PC-3 (cell line): ENCODE measurements around the gene FBXO17.

Source experiments
- CTCF ChIP-seq: fragments of 300-600 bp; sonication (generic); conservative IDR thresholded peaks from 2 replicates; pipeline ENCODE4 v1.5.1; 2017; ENCODE audit warnings: antibody characterized with exemption, low read depth, mild to moderate bottlenecking, low read length
- EZH2 ChIP-seq: fragments of 300-600 bp; sonication (generic); IDR thresholded peaks from one replicate; pipeline ENCODE4 v1.6.1; 2017; ENCODE audit warnings: antibody characterized with exemption, mild to moderate bottlenecking, low read length; ENCODE audit not compliant: unreplicated experiment
- EZH2phosphoT487 ChIP-seq: fragments of 300-600 bp; sonication (generic); IDR thresholded peaks from 2 replicates; pipeline ENCODE4 v1.6.1; 2018; ENCODE audit warnings: mild to moderate bottlenecking, antibody characterized with exemption, low read length, borderline replicate concordance

- no peak for TF ChIP-seq CTCF
- no peak for TF ChIP-seq EZH2
- TF ChIP-seq EZH2phosphoT487, result no peak
Measured at GRCh38 chr19:38941979-38942378, 33.6 kb downstream of the FBXO17 start.
